Measurements from ENCODE around the gene EGFL6.
A peak's percentile ranks its signal among the peaks of the same experiment; 100 is the strongest.
"Not testable (repeated sequence)": the region's sequence is repeated elsewhere in the genome, so short reads cannot be mapped to it uniquely, and the experiment has no call there.

The EGFL6 gene

DNA sequence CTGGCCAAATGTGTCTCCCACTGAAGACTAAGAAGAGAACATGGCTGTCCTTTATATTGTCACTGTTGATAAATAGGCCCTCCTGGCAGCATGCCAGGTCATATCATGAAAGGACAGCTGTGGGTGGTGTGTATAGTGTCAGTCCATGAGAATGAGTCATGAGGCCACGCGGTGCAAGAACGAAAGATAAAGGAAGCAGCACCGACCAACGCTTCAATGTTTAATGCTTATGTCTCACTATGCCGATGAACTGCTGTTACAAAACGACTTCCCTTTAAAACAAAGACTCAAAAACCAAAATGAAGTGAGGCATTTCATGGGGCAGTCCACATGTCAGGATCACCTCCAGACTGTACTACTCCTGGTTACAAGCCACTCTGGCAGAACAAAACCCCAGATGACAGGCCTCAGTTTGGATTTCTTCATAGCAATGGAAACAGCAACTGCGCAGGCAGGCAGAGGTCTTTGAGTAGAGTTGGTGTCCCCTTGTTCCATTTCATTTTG lies 78.4 kb downstream of the EGFL6 start (continued):
- TF ChIP-seq, protein P1, sequence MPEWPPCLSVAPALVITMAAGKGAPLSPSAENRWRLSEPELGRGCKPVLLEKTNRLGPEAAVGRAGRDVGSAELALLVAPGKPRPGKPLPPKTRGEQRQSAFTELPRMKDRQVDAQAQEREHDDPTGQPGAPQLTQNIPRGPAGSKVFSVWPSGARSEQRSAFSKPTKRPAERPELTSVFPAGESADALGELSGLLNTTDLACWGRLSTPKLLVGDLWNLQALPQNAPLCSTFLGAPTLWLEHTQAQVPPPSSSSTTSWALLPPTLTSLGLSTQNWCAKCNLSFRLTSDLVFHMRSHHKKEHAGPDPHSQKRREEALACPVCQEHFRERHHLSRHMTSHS (tag by site-specific recombination; IDR thresholded peaks at IDR 0.05) = no peak
- TF ChIP-seq ZNF549 (tag by site-specific recombination; IDR thresholded peaks at IDR 0.05) = peak; percentile 63; the same call in 1 of the 2 replicates
- TF ChIP-seq ZNF324 (tag by site-specific recombination; IDR thresholded peaks at IDR 0.05) = peak; percentile 75
- no peak for TF ChIP-seq ZNF175 (tag by site-specific recombination; IDR thresholded peaks at IDR 0.05)
- TF ChIP-seq ZNF132 (tag by site-specific recombination; IDR thresholded peaks at IDR 0.05; ENCODE audit: borderline replicate concordance) = no peak
- no peak for TF ChIP-seq MZF1 (tag by site-specific recombination; IDR thresholded peaks at IDR 0.05; ENCODE audit: borderline replicate concordance)
- TF ChIP-seq ZNF664 (tag by site-specific recombination; IDR thresholded peaks at IDR 0.05) = no peak
- TF ChIP-seq ZNF629 (tag by site-specific recombination; IDR thresholded peaks at IDR 0.05) = peak; percentile 93
- no peak for TF ChIP-seq ZSCAN16 (tag by site-specific recombination; IDR thresholded peaks at IDR 0.05)
- TF ChIP-seq, protein P2, sequence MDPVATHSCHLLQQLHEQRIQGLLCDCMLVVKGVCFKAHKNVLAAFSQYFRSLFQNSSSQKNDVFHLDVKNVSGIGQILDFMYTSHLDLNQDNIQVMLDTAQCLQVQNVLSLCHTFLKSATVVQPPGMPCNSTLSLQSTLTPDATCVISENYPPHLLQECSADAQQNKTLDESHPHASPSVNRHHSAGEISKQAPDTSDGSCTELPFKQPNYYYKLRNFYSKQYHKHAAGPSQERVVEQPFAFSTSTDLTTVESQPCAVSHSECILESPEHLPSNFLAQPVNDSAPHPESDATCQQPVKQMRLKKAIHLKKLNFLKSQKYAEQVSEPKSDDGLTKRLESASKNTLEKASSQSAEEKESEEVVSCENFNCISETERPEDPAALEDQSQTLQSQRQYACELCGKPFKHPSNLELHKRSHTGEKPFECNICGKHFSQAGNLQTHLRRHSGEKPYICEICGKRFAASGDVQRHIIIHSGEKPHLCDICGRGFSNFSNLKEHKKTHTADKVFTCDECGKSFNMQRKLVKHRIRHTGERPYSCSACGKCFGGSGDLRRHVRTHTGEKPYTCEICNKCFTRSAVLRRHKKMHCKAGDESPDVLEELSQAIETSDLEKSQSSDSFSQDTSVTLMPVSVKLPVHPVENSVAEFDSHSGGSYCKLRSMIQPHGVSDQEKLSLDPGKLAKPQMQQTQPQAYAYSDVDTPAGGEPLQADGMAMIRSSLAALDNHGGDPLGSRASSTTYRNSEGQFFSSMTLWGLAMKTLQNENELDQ (tag by site-specific recombination; IDR thresholded peaks at IDR 0.05; ENCODE audit: low read depth) = no peak
- no peak for TF ChIP-seq ZNF169 (tag by site-specific recombination; IDR thresholded peaks at IDR 0.05)
- no peak for TF ChIP-seq ZNF416 (tag by site-specific recombination; IDR thresholded peaks at IDR 0.05)
- TF ChIP-seq ZBTB17 (tag by site-specific recombination; IDR thresholded peaks at IDR 0.05) = peak; percentile 41; the same call in 1 of the 2 replicates
- TF ChIP-seq, protein P3, sequence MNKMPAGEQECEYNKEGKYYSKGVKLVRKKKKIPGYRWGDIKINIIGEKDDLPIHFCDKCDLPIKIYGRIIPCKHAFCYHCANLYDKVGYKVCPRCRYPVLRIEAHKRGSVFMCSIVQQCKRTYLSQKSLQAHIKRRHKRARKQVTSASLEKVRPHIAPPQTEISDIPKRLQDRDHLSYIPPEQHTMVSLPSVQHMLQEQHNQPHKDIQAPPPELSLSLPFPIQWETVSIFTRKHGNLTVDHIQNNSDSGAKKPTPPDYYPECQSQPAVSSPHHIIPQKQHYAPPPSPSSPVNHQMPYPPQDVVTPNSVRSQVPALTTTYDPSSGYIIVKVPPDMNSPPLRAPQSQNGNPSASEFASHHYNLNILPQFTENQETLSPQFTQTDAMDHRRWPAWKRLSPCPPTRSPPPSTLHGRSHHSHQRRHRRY (tag by site-specific recombination; IDR thresholded peaks at IDR 0.05) = no peak

DNA sequence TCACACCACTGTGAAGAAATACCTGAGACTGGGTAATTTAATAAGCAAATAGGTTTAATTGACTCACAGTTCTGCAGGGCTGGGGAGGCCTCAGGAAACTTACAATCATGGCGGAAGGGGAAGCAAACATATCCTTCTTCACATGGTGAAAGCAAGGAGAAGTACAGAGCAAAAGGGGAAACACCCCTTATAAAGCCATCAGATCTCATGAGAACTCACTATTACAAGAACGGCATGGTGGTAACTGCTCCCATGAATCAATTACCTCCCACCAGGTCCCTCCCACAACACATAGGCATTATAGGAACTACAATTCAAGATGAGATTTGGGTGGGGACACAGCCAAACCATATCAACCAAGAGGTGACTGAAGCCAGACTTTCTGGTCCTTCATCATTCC lies 78.9 kb downstream of the EGFL6 start:
- 0 out of 2 replicates have a peak, but pooled peaks have one; percentile 30 for TF ChIP-seq ZFHX2 (tag by site-specific recombination; conservative IDR thresholded peaks at IDR 0.05)
- H3K4me3 ChIP-seq (ENCODE audit: low read depth, low read length); H3K36me3 ChIP-seq (ENCODE audit: control insufficient read depth in 2 of 2, insufficient read depth in 1 of 2, low read length in 2 of 2); H3K9me3 ChIP-seq (ENCODE audit: control insufficient read depth, insufficient read depth, low read depth, low read length): not testable (repeated sequence)
- Histone ChIP-seq H3K27ac (ENCODE audit: extremely low read depth, low read depth, low read length) (peak overlapping the region; percentile 64), H3K4me1 (ENCODE audit: control insufficient read depth, insufficient read depth, low read length) (peaks cover 11% of the 10 kb centered on the region)
- ChIA-PET CTCF (interaction anchor here (4.0 kb wide), 1 partner anchor 141 kb away, joined by 17 read pairs; no protein-coding TSS in a partner anchor), POLR2A (interaction anchor here (0.7 kb wide), 1 partner anchor 12 kb away, joined by 4 read pairs; no protein-coding TSS in a partner anchor)

DNA sequence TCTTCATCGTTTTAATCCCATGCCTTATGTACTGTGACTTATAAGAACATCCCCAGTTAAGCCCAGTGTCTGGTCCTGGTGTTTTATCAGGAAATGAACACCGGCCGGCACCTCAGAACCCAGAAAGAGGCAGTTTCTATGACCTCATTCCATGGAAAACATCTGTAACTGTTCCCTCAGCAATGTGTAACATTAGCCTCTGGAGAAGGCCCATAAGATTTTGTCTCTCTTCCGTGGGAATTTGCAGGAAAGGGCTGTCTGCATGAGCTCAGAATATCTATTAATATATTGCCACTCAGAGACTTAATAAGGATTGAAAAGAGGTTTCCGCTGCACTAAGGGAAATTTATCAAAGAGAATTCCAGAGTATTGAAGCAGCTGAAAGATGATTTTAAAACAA lies 80.4 kb downstream of the EGFL6 start:
- ChIA-PET POLR2A (interaction anchor here (1.3 kb wide), 1 partner anchor 85 kb away, joined by 3 read pairs; the partner anchor contains the start of genes OFD1 and TRAPPC2), CTCF (interaction anchor here (0.5 to 4.0 kb wide), 8 partner anchors 14 to 878 kb away, joined by 3 to 17 read pairs (median 3); no protein-coding TSS in a partner anchor)
- no peak overlapping the region; the same call in 1 of the 2 replicates for H3K27ac ChIP-seq (ENCODE audit: extremely low read depth, low read depth, low read length)

More for the DNA sequence above, 80.4 kb downstream of the EGFL6 start:
- Histone ChIP-seq H3K36me3 (ENCODE audit: control insufficient read depth in 2 of 2, insufficient read depth in 1 of 2, low read length in 2 of 2) (no peaks in the 10 kb centered on the region), H3K4me1 (ENCODE audit: control insufficient read depth, insufficient read depth, low read length) (peaks cover 11% of the 10 kb centered on the region), H3K4me3 (ENCODE audit: low read depth, low read length) (no peak overlapping the region), H3K9me3 (ENCODE audit: control insufficient read depth, insufficient read depth, low read depth, low read length) (no peaks in the 10 kb centered on the region)
- TF ChIP-seq TRIM28 (IDR thresholded peaks at IDR 0.05; ENCODE audit: borderline replicate concordance, low read length) (no peak), YY2 (tag by site-specific recombination; IDR thresholded peaks at IDR 0.05) (no peak), ZNF629 (tag by site-specific recombination; IDR thresholded peaks at IDR 0.05) (0 out of 2 replicates have a peak, but pooled peaks have one; percentile 34)
- TF ChIP-seq, protein P4, sequence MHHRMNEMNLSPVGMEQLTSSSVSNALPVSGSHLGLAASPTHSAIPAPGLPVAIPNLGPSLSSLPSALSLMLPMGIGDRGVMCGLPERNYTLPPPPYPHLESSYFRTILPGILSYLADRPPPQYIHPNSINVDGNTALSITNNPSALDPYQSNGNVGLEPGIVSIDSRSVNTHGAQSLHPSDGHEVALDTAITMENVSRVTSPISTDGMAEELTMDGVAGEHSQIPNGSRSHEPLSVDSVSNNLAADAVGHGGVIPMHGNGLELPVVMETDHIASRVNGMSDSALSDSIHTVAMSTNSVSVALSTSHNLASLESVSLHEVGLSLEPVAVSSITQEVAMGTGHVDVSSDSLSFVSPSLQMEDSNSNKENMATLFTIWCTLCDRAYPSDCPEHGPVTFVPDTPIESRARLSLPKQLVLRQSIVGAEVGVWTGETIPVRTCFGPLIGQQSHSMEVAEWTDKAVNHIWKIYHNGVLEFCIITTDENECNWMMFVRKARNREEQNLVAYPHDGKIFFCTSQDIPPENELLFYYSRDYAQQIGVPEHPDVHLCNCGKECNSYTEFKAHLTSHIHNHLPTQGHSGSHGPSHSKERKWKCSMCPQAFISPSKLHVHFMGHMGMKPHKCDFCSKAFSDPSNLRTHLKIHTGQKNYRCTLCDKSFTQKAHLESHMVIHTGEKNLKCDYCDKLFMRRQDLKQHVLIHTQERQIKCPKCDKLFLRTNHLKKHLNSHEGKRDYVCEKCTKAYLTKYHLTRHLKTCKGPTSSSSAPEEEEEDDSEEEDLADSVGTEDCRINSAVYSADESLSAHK (tag by site-specific recombination; IDR thresholded peaks at IDR 0.05) = 0 out of 2 replicates have a peak, but pooled peaks have one; percentile 28
